Measurements from ENCODE around the gene CARS1. TPM values are rescaled to one million over a fixed set of nuclear protein-coding genes. Genes with fewer than 3 reads are reported as not detected.
A peak's percentile ranks its signal among the peaks of the same experiment; 100 is the strongest.

Gene CARS1
- total RNA-seq, 1 experiment from 2014 or later, result 76.2 TPM

DNA sequence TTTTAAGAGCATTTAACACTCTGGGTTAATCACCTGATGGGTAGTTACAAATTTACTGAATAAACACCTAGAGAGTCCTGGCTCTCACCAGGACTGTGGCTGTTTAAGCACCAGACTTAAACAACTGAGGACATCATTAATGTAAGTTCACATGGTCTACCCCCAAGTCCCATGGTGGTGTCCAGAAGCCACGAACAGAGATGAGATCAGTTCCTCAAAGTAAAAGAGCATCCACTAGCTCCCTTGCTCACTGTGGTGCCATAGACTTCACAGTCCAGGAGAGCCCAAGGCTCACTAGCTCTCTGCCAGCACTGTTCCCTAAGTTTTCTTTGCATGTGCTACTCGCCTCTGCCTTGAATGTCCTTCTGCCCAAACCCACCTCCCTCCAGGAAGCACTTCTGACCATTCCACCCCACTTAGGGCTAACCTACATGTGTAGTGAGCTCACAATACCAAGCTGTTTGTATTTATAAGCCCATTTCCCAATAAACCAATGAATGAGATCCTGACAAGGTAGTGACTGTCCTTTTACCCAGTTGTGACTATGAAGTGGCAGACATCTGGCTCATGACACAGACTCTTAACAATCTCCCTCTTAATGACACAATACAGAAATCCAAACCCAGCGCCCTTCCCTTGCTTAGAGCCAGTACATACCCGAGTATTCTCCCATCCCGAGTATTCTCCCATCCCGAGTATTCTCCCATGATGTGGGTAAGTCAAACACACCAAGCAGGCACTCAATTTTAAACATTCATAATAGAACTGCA, 80.7 kb downstream of the CARS1 start:
- DNase-seq, result no peak
- Histone ChIP-seq H3K4me3 (ENCODE audit: insufficient read depth, low read depth, low read length) (no peak overlapping the region), H3K27me3 (ENCODE audit: control insufficient read depth, insufficient read depth, low read length) (no peaks in the 10 kb centered on the region), H3K36me3 (replicated peaks; ENCODE audit: control insufficient read depth, insufficient read depth, low read length) (peaks cover 39% of the 10 kb centered on the region)

DNA sequence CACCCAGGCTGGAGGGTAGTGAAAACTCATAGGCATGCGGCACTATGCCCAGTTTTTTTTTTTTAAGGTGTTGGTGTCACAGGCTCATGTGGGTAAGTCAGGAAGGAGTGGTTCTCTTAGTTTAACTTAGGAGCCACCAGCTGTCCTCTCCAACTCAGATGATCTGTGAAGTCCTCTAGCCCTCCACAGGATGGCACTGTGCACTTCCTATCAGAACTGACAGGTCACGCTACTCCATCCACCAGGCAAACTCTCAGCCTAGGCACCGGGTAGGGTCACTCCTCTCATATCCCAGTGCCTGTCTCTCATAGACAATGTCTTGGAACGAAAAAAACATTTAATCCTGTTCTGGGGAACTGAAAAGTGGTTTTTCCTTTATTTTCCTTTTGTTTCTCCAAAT, 81.6 kb downstream of the CARS1 start:
- no peaks in the 10 kb centered on the region for H3K27me3 ChIP-seq (ENCODE audit: control insufficient read depth, insufficient read depth, low read length)
- H3K36me3 ChIP-seq (replicated peaks; ENCODE audit: control insufficient read depth, insufficient read depth, low read length), result peaks cover 43% of the 10 kb centered on the region
- H3K4me3 ChIP-seq (ENCODE audit: insufficient read depth, low read depth, low read length), result no peak overlapping the region
- peak; percentile 51 for DNase-seq

DNA sequence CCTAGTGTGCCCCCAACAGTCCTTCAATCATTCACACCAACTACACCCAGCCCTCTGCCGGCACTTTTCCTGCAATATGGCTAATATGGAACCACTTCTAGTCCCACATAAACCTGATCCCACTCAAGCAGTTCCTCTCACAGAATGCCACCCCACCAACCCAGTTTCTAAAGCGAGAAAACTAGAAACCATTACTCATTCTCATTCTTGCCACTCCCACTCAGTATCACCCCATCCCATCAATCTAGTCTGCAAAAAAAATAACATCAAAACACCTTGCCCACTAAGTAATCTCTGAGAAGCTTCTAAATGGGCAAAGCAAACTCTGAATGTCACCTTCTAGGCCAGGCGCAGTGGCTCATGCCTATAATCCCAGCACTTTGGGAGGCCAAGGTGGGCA, 83.0 kb downstream of the CARS1 start:
- no peaks in the 10 kb centered on the region for H3K27me3 ChIP-seq (ENCODE audit: control insufficient read depth, insufficient read depth, low read length)
- no peak for DNase-seq
- no peak overlapping the region for H3K4me3 ChIP-seq (ENCODE audit: insufficient read depth, low read depth, low read length)
- peaks cover 55% of the 10 kb centered on the region for H3K36me3 ChIP-seq (replicated peaks; ENCODE audit: control insufficient read depth, insufficient read depth, low read length)

DNA sequence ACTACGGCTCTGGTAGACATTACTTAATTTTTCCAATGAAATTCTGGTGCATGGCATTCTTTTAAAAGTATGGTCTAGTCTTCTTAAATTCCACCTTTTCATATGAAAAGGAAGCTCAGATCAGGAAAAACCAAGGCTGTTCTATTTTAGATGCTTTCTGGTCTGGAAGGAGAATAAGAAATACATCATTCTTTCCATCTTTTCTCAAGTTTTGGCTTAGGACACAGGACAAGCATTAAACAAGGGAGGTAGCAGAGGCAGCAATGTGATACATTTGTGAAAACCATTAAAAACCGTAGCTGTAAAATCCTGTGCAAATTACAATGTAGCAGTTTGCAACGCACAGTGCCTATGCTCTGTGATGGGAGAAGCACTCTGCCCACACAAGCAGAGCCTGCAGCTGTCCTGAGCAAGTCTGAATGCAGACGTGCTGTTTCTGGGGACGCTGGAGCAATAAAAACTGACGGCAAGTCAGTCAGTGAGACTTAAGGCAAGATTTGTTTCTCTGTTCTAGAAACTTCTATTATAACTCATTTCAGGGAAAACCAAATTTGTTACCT, 88.8 kb downstream of the CARS1 start:
- Histone ChIP-seq H3K36me3 (replicated peaks; ENCODE audit: control insufficient read depth, insufficient read depth, low read length) (peaks cover 54% of the 10 kb centered on the region), H3K27me3 (ENCODE audit: control insufficient read depth, insufficient read depth, low read length) (no peaks in the 10 kb centered on the region), H3K4me3 (ENCODE audit: insufficient read depth, low read depth, low read length) (no peak overlapping the region)
- no peak for DNase-seq

DNA sequence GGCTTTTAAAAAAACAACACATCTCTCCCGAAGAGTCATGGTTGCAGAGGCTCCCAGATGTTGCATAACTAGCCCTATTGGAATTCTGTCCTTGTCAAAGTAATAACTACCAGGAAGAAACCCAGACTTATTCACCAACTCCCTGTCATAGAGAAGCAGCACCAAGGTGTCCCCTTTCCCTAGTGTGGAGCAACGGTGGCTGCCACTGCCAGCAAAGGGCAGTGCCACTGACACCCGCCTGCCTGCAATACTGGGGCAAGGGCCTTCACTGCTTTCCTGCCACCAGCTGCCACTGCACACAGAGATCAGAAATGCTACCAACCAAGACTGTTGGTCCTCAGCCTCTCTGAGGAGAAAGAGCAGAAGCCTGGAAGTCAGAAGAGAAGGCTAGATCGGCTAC, 92.4 kb downstream of the CARS1 start:
- Histone ChIP-seq H3K27me3 (ENCODE audit: control insufficient read depth, insufficient read depth, low read length) (no peaks in the 10 kb centered on the region), H3K36me3 (replicated peaks; ENCODE audit: control insufficient read depth, insufficient read depth, low read length) (peaks cover 38% of the 10 kb centered on the region), H3K4me3 (ENCODE audit: insufficient read depth, low read depth, low read length) (no peak overlapping the region)
- no peak for DNase-seq

DNA sequence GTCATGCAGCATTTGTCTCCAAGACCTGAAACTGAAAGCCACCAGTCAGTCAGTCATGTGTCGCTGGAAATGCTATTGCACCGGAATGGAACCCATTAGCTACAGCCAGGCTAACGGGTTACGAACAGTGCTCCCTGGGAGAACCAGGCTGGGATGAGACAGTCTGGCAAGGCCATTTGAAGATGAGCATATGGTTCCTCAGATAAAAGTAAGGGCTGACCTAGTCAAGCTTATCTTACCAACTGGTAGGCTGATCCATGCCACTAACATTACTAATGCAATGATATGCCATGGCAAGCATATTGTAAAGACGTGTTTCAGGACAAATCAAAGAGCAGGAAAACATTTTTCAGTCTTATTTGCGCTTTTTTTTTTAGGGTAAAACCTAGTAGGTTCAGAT, 93.5 kb downstream of the CARS1 start:
- no peaks in the 10 kb centered on the region for H3K27me3 ChIP-seq (ENCODE audit: control insufficient read depth, insufficient read depth, low read length)
- no peak for DNase-seq
- no peak overlapping the region for H3K4me3 ChIP-seq (ENCODE audit: insufficient read depth, low read depth, low read length)
- peaks cover 40% of the 10 kb centered on the region for H3K36me3 ChIP-seq (replicated peaks; ENCODE audit: control insufficient read depth, insufficient read depth, low read length)

DNA sequence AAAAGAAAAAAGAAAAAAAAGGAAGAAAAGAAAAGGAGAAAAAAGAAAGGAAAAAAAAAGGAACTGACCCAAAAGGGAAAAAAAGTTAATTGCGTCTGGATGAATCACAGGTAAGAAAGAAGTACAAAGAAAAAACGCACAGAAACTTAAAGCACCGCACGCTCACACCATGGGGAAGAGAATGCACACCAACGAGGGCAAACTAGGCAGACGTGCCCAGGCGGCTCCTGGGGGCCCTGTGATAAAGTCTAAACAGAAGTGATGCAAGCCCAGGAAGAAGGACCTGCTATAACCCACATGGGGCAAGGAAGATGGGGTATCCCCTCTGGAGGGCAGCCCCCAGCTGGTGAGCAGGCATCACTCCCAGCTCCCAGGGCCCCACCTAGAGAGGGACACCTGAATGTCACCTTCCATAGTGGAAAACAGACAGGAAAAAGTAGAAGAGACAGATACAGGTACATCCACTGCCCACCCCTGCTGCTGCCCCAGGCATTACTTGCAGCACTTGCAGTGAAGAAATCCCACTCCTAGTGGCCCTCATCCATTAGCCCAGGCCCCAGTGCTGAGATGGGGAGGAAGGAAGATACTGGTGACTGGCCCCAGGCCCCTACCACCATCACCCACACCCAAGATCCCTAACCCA, 94.0 kb downstream of the CARS1 start:
- H3K4me3 ChIP-seq (ENCODE audit: insufficient read depth, low read depth, low read length), result no peak overlapping the region
- H3K27me3 ChIP-seq (ENCODE audit: control insufficient read depth, insufficient read depth, low read length), result no peaks in the 10 kb centered on the region
- H3K36me3 ChIP-seq (replicated peaks; ENCODE audit: control insufficient read depth, insufficient read depth, low read length), result peaks cover 40% of the 10 kb centered on the region

DNA sequence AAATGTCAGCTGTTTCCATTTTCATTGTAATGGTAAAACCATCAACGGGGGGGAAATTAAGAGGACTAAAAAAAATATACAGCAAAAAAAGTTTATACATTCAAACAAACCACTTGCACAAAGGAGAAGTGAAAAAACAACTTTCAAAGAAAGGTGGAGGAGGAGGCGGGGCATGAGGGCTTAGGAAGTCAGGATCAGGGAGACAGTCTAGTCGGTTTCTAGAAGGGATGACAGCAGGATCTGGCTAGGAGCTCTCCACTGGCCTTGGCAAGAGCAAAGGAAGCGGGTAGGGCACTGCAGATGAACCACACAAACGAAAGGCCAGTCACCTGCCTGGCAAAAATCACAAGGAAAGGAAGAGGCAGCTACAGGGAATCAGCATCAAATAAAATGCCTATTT, 96.1 kb downstream of the CARS1 start:
- DNase-seq, result peak; percentile 40
- Histone ChIP-seq H3K36me3 (replicated peaks; ENCODE audit: control insufficient read depth, insufficient read depth, low read length) (peaks cover 40% of the 10 kb centered on the region), H3K27me3 (ENCODE audit: control insufficient read depth, insufficient read depth, low read length) (no peaks in the 10 kb centered on the region), H3K4me3 (ENCODE audit: insufficient read depth, low read depth, low read length) (no peak overlapping the region)

More for the DNA sequence above, 94.0 kb downstream of the CARS1 start:
- no peak for DNase-seq

DNA sequence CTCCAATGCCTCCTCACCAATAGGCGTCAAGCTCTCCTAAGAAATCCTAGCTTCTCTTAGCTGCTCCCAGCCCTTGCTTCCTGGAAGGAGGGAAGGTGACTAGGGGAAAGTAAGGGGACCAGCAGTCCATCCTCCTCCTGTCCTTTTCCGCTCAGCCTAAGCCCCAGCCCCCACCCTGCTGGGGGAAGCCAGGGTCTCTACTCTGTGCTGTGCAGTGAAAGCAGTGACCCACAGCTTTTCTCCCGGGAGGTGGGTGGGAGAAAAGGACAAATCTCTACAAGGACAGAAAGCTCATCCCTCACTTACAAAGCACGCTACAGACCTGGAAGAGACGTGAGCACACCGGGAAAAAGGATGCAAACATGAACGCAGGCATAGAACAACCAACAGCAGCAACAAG, 97.1 kb downstream of the CARS1 start:
- DNase-seq, result no peak
- Histone ChIP-seq H3K4me3 (ENCODE audit: insufficient read depth, low read depth, low read length) (no peak overlapping the region), H3K27me3 (ENCODE audit: control insufficient read depth, insufficient read depth, low read length) (no peaks in the 10 kb centered on the region), H3K36me3 (replicated peaks; ENCODE audit: control insufficient read depth, insufficient read depth, low read length) (peaks cover 43% of the 10 kb centered on the region)

DNA sequence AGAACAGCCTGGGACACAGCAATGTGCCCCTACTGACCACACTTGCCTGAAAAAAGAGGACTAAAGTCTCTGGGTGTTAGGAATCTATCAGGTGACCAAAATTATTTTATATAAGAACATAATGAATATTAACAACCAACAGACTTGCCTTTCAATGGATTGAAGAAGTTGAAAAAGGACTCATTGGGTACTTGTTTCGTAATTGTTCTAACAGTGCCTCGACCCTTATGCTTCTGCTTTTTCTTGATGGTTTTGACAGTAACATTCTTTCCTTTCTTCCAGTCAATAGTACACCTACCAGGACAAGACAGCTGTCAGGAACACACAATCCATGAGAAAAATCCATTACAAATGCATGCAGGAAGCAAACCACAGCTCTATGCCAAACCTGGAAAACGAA, 99.0 kb downstream of the CARS1 start:
- Histone ChIP-seq H3K4me3 (ENCODE audit: insufficient read depth, low read depth, low read length) (no peak overlapping the region), H3K36me3 (replicated peaks; ENCODE audit: control insufficient read depth, insufficient read depth, low read length) (peaks cover 47% of the 10 kb centered on the region), H3K27me3 (ENCODE audit: control insufficient read depth, insufficient read depth, low read length) (no peaks in the 10 kb centered on the region)
- DNase-seq, result no peak

DNA sequence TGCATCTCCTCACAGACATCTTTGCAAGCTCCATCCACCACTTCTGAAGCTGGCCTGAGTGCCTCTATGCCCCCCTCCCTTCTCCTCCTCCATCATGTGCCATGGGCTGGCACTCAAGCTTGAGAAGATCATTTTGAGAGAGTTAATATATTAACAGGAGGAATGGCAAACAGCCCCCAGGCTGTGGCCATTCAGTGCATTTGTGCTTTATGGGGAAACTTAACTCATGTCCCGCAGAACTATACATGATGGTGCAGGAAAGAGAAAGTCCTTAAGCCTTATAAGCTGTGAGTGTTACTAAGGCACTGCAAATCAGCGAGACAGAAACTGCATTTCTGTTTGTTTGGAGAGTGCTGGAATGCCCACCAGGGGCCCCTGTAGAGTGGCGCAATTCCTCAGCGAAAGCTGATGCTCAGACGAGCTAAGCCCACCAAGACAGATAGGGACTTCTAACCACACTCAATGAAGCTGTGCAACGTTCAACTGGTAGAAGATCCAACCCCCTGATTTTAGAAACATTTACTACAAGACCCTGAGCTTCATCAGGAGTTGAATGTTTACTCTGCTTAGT, 101.2 kb downstream of the CARS1 start:
- no peak overlapping the region for H3K4me3 ChIP-seq (ENCODE audit: insufficient read depth, low read depth, low read length)
- DNase-seq, result peak; percentile 54
- H3K27me3 ChIP-seq (ENCODE audit: control insufficient read depth, insufficient read depth, low read length), result no peaks in the 10 kb centered on the region
- peaks cover 60% of the 10 kb centered on the region for H3K36me3 ChIP-seq (replicated peaks; ENCODE audit: control insufficient read depth, insufficient read depth, low read length)

DNA sequence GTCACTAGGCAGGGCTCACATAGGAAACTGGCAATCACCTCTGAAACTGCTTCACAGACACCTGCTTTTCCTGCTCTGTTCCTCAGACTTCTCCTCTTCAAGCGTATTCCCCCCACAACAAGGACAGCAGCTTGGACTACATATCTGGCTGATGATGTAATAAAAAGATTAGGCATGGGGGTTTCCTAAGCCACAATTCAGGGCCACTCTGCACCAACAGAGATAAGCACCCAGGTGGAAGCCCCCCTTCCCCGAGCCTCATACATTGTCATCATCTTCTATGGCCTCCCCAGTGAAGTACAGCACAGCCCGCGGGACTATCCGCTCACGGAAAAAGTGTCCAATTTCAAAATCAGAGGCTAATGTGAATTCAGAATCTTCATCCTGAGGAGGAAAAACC, 103.0 kb downstream of the CARS1 start:
- peaks cover 63% of the 10 kb centered on the region for H3K36me3 ChIP-seq (replicated peaks; ENCODE audit: control insufficient read depth, insufficient read depth, low read length)
- H3K27me3 ChIP-seq (ENCODE audit: control insufficient read depth, insufficient read depth, low read length), result no peaks in the 10 kb centered on the region
- no peak for DNase-seq
- H3K4me3 ChIP-seq (ENCODE audit: insufficient read depth, low read depth, low read length), result no peak overlapping the region

DNA sequence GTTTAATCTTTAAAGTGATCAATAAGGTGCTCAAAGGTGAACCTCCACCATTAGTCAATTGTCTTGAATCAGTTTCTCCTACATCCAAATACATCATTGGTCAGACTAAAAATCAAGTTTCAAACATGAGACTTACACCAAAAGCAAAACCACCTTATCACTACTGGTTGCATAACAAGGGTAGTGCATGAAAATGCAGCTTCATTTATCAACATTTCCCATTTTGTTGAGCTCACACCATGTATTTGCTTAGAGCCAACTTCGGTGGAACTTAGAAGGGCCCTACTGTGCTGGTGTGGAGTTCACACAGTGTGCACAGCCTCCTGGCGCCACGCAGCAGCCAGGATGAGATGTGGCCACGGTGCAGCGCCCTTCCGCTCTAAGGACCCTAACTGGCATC, 104.9 kb downstream of the CARS1 start:
- Histone ChIP-seq H3K4me3 (ENCODE audit: insufficient read depth, low read depth, low read length) (no peak overlapping the region), H3K36me3 (replicated peaks; ENCODE audit: control insufficient read depth, insufficient read depth, low read length) (peaks cover 61% of the 10 kb centered on the region), H3K27me3 (ENCODE audit: control insufficient read depth, insufficient read depth, low read length) (no peaks in the 10 kb centered on the region)
- DNase-seq, result no peak

DNA sequence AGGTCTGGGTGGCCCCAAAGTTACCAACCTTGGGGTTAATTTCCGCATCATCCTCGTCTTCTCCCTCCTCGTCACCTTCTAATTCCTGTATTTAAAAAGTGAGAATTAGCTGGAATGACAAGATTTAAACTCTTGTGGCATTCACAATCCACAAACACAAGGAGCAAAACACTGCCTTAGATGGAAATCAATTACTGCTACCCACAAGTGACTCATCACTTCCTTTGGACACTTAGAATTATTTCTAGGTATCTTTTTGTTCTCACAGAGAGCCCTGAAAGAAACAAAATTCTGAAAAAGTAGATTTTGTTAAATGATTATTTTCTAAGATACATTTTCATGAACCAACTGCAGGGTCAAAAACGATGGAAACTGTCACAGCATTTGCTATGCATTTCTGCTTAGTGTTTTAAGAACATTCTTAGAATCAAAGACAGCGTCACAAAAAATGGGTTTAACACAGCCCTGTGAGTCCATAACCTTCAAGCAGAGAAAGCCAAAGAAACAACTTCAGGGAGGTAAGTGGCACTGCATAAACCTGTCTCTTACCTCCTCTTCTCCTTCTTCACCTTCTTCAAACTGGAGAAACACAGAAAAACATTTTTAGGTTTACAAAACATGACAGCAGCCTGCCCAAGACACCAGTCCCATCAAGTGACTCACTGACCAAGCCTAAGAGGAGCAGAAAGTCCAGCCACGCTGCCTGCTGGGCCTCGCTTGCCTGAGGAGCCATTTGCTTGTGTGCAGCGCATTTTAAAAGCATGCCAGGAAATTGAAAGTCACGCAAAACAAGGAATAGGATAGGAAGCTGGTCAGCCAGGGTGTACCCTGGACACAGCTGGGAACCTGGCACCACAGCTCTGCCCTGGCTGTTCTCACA, 105.8 kb downstream of the CARS1 start:
- Histone ChIP-seq H3K27me3 (ENCODE audit: control insufficient read depth, insufficient read depth, low read length) (no peaks in the 10 kb centered on the region), H3K4me3 (ENCODE audit: insufficient read depth, low read depth, low read length) (no peak overlapping the region), H3K36me3 (replicated peaks; ENCODE audit: control insufficient read depth, insufficient read depth, low read length) (peaks cover 56% of the 10 kb centered on the region)
- DNase-seq, result no peak

Measured in H7 (cell line).